ENCODE measurements around the gene ZBTB38. TPM values are rescaled to one million over a fixed set of nuclear protein-coding genes. Genes with fewer than 3 reads are reported as not detected.

The ZBTB38 gene
- total and polyA plus RNA-seq, 2 of the 13 experiments (the other 11 are each of a cell fraction or from before 2014, with no cell fraction given): 26.8 to 51.7 TPM

DNA sequence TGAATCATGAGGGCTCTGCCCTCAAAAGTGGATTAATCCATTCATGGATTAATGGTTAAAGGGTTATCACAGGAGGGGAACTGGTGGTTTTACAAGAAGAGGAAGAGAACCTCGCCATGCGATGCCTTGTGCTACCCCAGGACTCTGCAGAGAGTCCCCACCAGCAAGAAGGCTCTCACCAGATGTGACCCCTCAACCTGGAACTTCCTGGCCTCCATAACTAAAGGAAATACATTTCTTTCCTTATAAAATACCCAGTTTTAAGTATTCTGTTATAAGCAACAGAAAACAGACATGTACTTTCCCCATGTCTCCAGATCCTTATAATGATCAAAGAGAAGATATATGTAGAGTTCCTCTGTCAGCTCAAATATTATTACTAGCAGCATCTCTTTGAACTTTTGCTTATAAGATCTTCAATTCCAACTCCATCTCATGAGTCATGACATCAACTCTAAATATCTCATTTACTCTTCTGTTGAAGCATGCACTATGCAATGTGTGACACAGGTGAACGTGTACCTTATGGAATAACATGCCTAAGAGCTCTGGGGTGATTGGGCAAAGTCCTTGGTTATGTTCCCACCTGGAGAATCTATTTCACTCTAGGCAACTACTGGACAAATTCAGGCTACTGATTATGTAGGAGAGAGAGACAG is 37.5 kb upstream of the ZBTB38 start:
- Histone ChIP-seq H4K20me1 (ENCODE audit: insufficient read depth, low read length) (no peaks in the 10 kb centered on the region), H3K79me2 (ENCODE audit: insufficient read depth, low read length) (no peaks in the 10 kb centered on the region), H3K9me3 (ENCODE audit: low read length) (no peaks in the 10 kb centered on the region), H3K4me2 (ENCODE audit: low read depth, low read length) (peak overlapping the region; percentile 71; the same call in 1 of the 2 replicates), H3K9ac (ENCODE audit: insufficient read depth, low read depth, low read length) (no peak overlapping the region), H3K27me3 (ENCODE audit: control insufficient read depth in 1 of 2, insufficient read depth in 2 of 2, low read length in 2 of 2) (no peaks in the 10 kb centered on the region), H3K27ac (ENCODE audit: extremely low read length, insufficient read depth, low read length) (no peak overlapping the region), H2AFZ (ENCODE audit: low read length) (no peak overlapping the region), H3K36me3 (replicated peaks in 1 of 2; ENCODE audit: control insufficient read depth in 1 of 2, insufficient read depth in 2 of 2, low read length in 2 of 2) (no peaks in the 10 kb centered on the region), H3K4me1 (ENCODE audit: insufficient read depth, low read length) (peaks cover 53% of the 10 kb centered on the region), H3K4me3 (replicated peaks in 1 of 3; ENCODE audit: insufficient read depth in 1 of 3, low read depth in 2 of 3, low read length in 3 of 3) (no peak overlapping the region)
- ChIA-PET POLR2A (interaction anchor here (1.1 to 3.0 kb wide), 2 partner anchors 19 to 101 kb away, joined by 3 to 11 read pairs; no protein-coding TSS in a partner anchor), CTCF (ENCODE audit: low intra/inter-chr PET ratio, low total read pairs) (no interaction called here)
- in situ Hi-C loops (cut with HindIII; ENCODE audit: extremely low pct_ligation_motif_present, low pct_unique_long_range_greater_than_20kb) (no loop called here), intact Hi-C loops (cut with micrococcal nuclease; ENCODE audit: unreplicated experiment) (no loop called here)
- no peak for FAIRE-seq
- TF ChIP-seq, protein P1, sequence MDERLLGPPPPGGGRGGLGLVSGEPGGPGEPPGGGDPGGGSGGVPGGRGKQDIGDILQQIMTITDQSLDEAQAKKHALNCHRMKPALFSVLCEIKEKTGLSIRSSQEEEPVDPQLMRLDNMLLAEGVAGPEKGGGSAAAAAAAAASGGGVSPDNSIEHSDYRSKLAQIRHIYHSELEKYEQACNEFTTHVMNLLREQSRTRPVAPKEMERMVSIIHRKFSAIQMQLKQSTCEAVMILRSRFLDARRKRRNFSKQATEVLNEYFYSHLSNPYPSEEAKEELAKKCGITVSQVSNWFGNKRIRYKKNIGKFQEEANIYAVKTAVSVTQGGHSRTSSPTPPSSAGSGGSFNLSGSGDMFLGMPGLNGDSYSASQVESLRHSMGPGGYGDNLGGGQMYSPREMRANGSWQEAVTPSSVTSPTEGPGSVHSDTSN (CRISPR knock-in tag; IDR thresholded peaks at IDR 0.05): no peak
- TF ChIP-seq ZNF703 (CRISPR knock-in tag; IDR thresholded peaks at IDR 0.05; ENCODE audit: borderline replicate concordance): no peak
- TF ChIP-seq HES4 (CRISPR knock-in tag; IDR thresholded peaks at IDR 0.05; ENCODE audit: borderline replicate concordance): no peak
- TF ChIP-seq, protein P2, sequence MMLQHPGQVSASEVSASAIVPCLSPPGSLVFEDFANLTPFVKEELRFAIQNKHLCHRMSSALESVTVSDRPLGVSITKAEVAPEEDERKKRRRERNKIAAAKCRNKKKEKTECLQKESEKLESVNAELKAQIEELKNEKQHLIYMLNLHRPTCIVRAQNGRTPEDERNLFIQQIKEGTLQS (CRISPR knock-in tag; IDR thresholded peaks at IDR 0.05): no peak
- no peak for TF ChIP-seq ZNF780A (CRISPR knock-in tag; IDR thresholded peaks at IDR 0.05)
- TF ChIP-seq ZNF337 (CRISPR knock-in tag; IDR thresholded peaks at IDR 0.05; ENCODE audit: borderline replicate concordance, low read depth): no peak
- no peak for TF ChIP-seq DNMT1 (CRISPR knock-in tag; IDR thresholded peaks at IDR 0.05)
- no peak for DNase-seq (ENCODE audit: low spot score)
- no TSS peak for BruUV-seq (replicated peaks)
- 65% methylated on average over 3 of the region's 3 CpGs for WGBS (ENCODE audit: low lambda C conversion rate)
- no peak for ATAC-seq

Data from HepG2 (cell line).